SJSA1 (cell line): ENCODE measurements around the gene CYP2U1. TPM values are rescaled to one million over a fixed set of nuclear protein-coding genes. Genes with fewer than 3 reads are reported as not detected.
"Not testable (repeated sequence)": the region's sequence is repeated elsewhere in the genome, so short reads cannot be mapped to it uniquely, and the experiment has no call there.

Source experiments
- DNase-seq, 2 experiments: peaks; one replicate each; pipeline ENCODE4 v3.0.0-alpha.2; 2015 to 2020; ENCODE audit warnings: low spot score in 2 of 2, low read depth in 1 of 2
- H3K27ac ChIP-seq: fragments of 250-450 bp; sonication (Bioruptor Pico); 2 replicates; pipeline ENCODE4 v1.5.1; 2020; ENCODE audit warnings: mild to moderate bottlenecking, moderate library complexity
- H3K27me3 ChIP-seq: fragments of 250-450 bp; sonication (Bioruptor Pico); replicated peaks from 2 replicates; pipeline ENCODE4 v1.5.1; 2020; ENCODE audit warnings: mild to moderate bottlenecking, moderate library complexity
- H3K36me3 ChIP-seq: fragments of 250-450 bp; sonication (Bioruptor Pico); 2 replicates; pipeline ENCODE4 v1.5.1; 2020; ENCODE audit warnings: mild to moderate bottlenecking
- H3K4me1 ChIP-seq: fragments of 250-450 bp; sonication (Bioruptor Pico); replicated peaks from 2 replicates; pipeline ENCODE4 v1.6.1; 2021; ENCODE audit warnings: mild to moderate bottlenecking
- H3K4me3 ChIP-seq: fragments of 250-450 bp; sonication (Bioruptor Pico); 2 replicates; pipeline ENCODE4 v1.5.1; 2020; ENCODE audit warnings: mild to moderate bottlenecking
- H3K9me3 ChIP-seq: fragments of 250-450 bp; sonication (Bioruptor Pico); replicated peaks from 2 replicates; pipeline ENCODE4 v1.5.1; 2020; ENCODE audit warnings: mild to moderate bottlenecking
- total RNA-seq: library from RNA; depleted of rRNA; stranded (reverse); fragments of >200 nt; shearing (Covaris generic); gene quantifications from 2 replicates; pipeline ENCODE4 v1.2.3, GENCODE V29; 2014

The CYP2U1 gene
- total RNA-seq, 1 experiment from 2014 or later: 10.4 TPM

DNA sequence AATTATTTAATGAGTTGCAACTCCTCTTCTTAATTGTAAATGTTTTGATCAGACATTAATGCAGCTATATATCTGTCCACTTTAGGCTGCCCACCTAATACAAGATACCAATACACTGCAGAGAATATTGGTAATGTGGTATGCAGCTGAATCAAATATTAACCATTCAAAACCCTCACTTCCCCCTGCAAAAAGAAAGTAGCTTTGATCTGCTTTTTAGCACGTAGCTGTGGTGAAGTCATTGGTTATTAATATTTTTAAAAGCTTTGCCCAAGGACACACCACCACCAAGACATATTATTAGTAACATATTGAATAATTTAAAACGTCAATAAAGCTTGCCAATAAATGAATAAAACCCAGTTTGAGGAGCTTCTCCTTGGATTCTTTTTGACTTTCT is 28.6 kb upstream of the CYP2U1 start:
- DNase-seq: no peak
- no peaks in the 10 kb centered on the region for H3K4me1 ChIP-seq
- H3K36me3 ChIP-seq: no peaks in the 10 kb centered on the region
- H3K27me3 ChIP-seq: no peaks in the 10 kb centered on the region
- H3K9me3 ChIP-seq: no peaks in the 10 kb centered on the region
- H3K27ac ChIP-seq: no peak overlapping the region
- H3K4me3 ChIP-seq: no peak overlapping the region

DNA sequence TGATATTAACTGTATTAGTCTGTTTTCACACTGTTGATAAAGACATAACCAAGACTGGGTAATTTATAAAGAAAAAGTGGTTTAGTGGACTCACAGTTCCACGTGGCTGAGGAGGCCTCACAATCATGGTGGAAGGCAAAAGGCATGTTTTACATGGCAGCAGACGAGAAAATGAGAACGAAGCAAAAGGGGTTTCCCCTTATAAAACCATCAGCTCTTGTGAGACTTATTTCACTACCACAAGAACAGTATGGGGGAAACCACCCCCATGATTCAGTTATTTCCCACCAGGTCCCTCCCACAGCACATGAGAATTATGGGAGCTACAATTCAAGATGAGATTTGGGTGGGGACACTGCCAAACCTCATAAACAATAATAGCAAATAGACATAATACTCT is 26.3 kb upstream of the CYP2U1 start:
- H3K36me3 ChIP-seq, H3K4me1 ChIP-seq, H3K9me3 ChIP-seq, H3K27me3 ChIP-seq, DNase-seq, H3K27ac ChIP-seq, H3K4me3 ChIP-seq: not testable (repeated sequence)

DNA sequence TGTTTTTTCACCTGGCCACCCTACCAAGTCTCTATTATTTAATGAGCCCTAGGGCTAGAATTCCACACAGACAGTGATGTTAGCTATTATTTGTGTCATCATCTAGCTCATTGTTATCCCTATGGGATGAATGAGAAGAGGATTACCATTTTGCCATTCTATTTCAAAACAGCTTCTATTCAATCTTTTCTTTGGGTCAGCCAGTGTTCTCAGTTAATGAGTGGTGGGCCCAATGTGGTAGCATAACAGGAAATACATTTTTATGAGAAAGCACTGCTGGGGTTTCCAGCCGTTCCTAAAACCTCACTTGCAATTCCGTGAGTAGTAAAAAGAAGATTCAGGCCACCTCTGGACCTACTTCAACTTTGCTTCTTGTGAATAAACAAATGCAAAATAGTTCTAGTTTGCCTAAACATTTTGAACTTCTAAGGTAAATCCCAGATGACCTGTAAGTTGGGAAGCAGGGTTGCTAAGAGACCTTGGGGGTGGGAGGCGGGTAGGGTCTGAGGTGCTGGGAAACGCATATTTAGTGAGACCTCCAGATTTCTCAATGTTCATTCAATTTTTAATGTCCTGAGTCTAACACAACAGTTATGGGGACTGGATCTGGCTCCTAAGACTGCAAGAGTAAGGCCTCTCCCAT is 24.8 kb upstream of the CYP2U1 start:
- H3K9me3 ChIP-seq: no peaks in the 10 kb centered on the region
- no peaks in the 10 kb centered on the region for H3K27me3 ChIP-seq
- no peak overlapping the region for H3K4me3 ChIP-seq
- H3K4me1 ChIP-seq: no peaks in the 10 kb centered on the region
- no peak overlapping the region for H3K27ac ChIP-seq
- DNase-seq: no peak
- no peaks in the 10 kb centered on the region for H3K36me3 ChIP-seq

DNA sequence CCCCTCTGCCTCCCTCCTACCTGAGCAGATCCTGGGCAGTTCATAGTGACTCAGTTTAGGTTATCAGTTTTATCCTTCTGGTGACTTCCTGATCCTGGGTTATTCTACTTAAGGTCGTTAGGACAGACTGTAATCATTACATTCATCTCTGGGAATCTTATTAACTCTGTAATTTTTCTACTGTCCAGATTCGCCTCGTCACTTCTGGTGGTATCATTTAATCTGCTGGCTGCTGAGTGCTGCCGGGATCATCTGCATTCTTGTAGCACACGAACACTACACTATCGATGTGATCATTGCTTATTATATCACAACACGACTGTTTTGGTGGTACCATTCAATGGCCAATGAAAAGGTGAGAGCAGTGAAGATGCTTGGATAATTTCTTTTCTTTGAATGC is 23.0 kb upstream of the CYP2U1 start:
- no peaks in the 10 kb centered on the region for H3K36me3 ChIP-seq
- H3K4me3 ChIP-seq: no peak overlapping the region
- DNase-seq: no peak
- no peaks in the 10 kb centered on the region for H3K4me1 ChIP-seq
- H3K27ac ChIP-seq: no peak overlapping the region
- H3K27me3 ChIP-seq: no peaks in the 10 kb centered on the region
- no peaks in the 10 kb centered on the region for H3K9me3 ChIP-seq

DNA sequence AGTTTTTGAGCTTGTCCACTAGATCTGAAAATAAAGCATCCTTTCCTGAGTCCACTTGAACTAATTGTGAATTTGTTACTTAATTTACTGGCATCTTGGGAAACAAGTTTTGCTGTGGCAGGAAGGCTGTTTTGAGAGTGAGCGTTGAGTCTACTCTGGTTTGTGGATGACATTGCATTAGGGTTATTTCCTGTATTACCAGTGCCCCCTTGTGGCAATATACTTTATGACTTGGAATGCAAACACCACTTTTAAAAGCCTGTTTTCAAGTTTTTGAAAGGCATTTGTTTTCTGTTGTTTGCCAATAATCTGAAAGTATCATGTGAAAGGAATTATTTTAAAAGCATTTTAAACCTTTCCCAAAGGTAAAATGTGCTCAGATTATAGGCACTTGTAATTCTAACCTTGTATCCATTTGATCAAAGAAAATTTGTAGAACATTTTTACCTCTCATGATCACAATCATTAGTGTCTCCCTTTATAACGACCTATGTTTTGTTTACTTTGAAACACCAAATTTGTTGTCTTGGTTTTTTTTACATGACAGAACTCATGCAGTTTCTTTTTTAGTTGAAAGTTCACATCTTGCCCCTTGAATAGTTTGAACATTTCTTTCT is 18.0 kb upstream of the CYP2U1 start:
- Histone ChIP-seq H3K36me3 (no peaks in the 10 kb centered on the region), H3K27ac (no peak overlapping the region), H3K4me3 (no peak overlapping the region), H3K27me3 (no peaks in the 10 kb centered on the region), H3K4me1 (no peaks in the 10 kb centered on the region), H3K9me3 (no peaks in the 10 kb centered on the region)
- peak in 1 of 2 experiments; percentile 53 for DNase-seq

DNA sequence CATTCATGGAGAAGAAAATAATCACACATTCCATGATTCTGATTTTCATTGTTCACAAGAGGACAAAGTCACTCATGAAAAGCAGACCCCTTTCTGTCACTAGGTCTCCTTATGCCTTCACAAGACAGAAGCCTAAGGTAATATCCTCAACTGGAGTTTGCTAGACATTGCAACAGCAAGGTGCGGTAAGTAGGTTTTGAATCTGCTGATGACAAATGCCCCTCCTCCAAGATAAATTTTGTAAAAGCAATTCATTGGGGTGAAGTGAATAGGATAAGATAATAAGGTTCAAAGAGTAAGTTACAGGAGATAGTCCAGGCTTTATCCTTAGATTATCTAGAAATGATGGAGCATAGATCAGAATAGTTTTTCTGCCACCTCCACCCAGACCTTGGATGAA is 16.1 kb upstream of the CYP2U1 start:
- Histone ChIP-seq H3K27ac (no peak overlapping the region), H3K36me3 (no peaks in the 10 kb centered on the region), H3K4me1 (no peaks in the 10 kb centered on the region), H3K27me3 (no peaks in the 10 kb centered on the region), H3K4me3 (no peak overlapping the region), H3K9me3 (no peaks in the 10 kb centered on the region)
- no peak for DNase-seq

DNA sequence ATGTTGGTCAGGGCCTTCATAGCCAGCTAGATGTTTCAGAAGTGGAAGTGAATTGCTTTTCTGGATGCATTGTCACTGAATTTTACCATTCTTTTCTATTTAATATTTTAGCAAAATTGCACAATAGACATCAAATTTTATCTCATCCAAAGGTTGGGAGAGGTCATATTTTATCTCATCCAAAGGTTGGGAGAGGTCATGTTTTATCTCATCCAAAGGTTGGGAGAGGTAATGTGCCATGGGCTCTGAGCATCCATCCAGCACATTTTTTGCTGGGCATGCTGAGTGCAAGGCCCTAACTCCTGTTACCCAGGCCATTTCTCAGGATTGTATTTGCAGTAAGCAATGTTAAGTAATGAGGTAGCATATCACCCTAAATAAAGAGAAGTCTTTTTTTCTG is 14.7 kb upstream of the CYP2U1 start:
- Histone ChIP-seq H3K36me3 (no peaks in the 10 kb centered on the region), H3K4me3 (no peak overlapping the region), H3K27me3 (no peaks in the 10 kb centered on the region), H3K27ac (no peak overlapping the region), H3K4me1 (peaks cover 2% of the 10 kb centered on the region), H3K9me3 (no peaks in the 10 kb centered on the region)
- no peak for DNase-seq

DNA sequence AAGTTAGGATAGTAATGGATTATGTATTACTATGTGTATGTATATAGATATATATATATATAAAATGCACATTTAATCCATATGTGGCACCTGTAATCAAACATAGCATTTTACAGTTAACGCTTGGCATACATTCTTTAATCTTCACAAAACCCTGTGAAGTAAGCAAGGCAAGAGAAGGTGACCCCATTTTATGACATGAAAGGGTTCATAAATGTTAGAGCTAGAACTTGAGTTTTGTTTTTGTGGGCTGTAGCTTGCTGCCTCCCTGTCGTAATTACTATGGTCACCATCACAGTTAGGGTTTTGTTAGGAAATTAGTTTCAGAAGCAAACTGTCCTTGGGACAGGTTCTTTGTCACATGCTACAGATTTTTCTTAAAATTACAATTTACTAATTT is 13.8 kb upstream of the CYP2U1 start:
- no peaks in the 10 kb centered on the region for H3K36me3 ChIP-seq
- no peaks in the 10 kb centered on the region for H3K9me3 ChIP-seq
- H3K4me3 ChIP-seq: no peak overlapping the region
- H3K27me3 ChIP-seq: no peaks in the 10 kb centered on the region
- DNase-seq: no peak
- no peak overlapping the region for H3K27ac ChIP-seq
- H3K4me1 ChIP-seq: peaks cover 11% of the 10 kb centered on the region

DNA sequence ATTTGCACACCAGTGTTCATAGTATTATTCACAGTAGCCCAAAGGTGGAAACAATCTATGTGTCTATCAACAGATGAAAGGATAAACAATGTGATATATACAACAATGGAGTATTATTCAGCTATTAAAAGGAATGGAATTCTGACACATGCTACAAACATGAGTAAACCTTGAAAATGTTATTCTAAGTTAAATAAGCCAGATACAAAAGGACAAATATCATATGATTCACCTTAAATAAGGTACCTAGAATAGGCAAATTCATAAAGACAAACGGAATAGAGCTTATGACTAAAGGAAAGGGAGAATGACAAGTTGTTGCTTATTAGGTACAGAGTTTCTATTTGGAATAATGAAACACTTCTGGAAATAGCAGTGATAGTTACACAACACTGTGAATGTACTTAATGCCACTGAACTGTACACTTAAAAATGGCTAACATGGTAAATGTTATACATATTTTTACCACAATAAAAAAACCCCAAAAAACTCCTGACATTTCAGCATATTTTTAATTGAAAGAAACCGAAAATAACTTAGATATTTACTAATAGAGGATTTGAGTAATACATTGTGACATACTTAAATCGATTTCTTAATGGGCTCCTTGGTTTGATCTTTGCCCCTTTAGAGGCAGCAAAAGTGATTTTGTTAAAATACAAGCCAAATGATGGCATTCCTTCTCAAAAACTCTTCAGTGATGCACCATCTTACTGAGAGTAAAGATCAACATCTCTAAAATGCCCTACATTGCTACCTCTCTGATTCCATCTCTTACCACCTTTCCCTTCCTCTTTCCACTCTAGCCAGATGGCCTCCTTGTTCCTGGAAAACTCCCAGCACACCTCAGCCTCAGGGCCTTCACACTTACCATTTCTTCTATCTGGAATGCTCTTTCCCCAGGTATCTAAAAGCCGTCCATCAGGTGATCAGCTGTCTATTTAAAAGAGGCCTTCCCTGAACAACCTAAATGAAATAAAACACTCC is 8.6 kb upstream of the CYP2U1 start:
- no peaks in the 10 kb centered on the region for H3K27me3 ChIP-seq
- H3K36me3 ChIP-seq: no peaks in the 10 kb centered on the region
- H3K27ac ChIP-seq: no peak overlapping the region
- no peaks in the 10 kb centered on the region for H3K9me3 ChIP-seq
- no peak for DNase-seq
- H3K4me1 ChIP-seq: peaks cover 14% of the 10 kb centered on the region
- H3K4me3 ChIP-seq: no peak overlapping the region

DNA sequence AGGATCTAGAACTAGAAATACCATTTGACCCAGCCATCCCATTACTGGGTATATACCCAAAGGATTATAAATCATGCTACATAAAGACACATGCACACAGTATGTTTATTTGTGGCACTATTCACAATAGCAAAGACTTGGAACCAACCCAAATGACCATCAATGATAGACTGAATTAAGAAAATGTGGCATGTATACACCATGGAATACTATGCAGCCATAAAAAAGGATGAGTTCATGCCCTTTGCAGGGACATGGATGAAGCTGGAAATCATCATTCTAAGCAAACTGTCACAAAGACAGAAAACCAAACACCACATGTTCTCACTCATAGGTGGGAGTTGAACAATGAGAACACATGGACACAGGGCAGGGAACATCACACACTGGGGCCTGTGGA is 5.6 kb upstream of the CYP2U1 start:
- H3K36me3 ChIP-seq, H3K27ac ChIP-seq, DNase-seq, H3K4me3 ChIP-seq, H3K9me3 ChIP-seq, H3K27me3 ChIP-seq: not testable (repeated sequence)
- peaks cover 17% of the 10 kb centered on the region for H3K4me1 ChIP-seq

DNA sequence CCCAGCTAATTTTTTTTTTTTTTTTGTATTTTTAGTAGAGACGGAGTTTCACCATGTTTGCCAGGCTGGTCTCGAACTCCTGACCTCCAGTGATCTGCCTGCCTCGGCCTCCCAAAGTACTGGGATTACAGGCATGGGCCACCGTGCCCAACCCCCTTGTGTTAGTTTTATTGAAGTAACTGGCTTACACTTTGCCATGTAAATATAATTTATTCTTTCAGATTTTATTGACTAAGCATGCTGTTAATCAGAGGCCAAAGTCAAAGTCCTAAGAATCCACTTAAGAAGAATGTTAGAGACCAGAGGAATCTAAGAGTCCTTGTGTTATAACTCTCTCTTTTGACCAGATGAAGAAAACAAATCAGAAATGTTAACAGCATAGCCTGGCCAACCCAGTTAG is 4.5 kb upstream of the CYP2U1 start:
- not testable (repeated sequence) for DNase-seq

DNA sequence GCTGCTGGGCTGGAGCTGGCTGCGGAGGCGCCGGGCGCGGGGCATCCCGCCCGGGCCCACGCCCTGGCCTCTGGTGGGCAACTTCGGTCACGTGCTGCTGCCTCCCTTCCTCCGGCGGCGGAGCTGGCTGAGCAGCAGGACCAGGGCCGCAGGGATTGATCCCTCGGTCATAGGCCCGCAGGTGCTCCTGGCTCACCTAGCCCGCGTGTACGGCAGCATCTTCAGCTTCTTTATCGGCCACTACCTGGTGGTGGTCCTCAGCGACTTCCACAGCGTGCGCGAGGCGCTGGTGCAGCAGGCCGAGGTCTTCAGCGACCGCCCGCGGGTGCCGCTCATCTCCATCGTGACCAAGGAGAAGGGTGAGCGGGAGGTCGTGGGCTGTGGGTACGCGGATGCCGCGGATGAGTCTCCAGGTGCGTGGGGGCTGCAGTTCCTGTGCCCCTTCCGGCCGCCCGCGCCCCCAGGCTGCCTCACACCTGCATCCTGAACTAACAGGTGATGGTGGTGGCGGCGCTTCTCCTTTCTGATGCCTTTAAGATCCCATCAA is 499 bp downstream of the CYP2U1 start:
- DNase-seq: no peak
- H3K9me3 ChIP-seq: 0 out of 2 replicates have a peak, but pooled peaks cover 3% of the 10 kb centered on the region
- peak overlapping the region; percentile 20; the same call in 1 of the 2 replicates for H3K27ac ChIP-seq
- H3K36me3 ChIP-seq: no peaks in the 10 kb centered on the region
- H3K4me3 ChIP-seq: peak overlapping the region; percentile 69
- H3K27me3 ChIP-seq: no peaks in the 10 kb centered on the region
- H3K4me1 ChIP-seq: peaks cover 14% of the 10 kb centered on the region

More for the DNA sequence above, 4.5 kb upstream of the CYP2U1 start:
- not testable (repeated sequence) for H3K4me3 ChIP-seq, H3K27me3 ChIP-seq, H3K36me3 ChIP-seq, H3K9me3 ChIP-seq, H3K27ac ChIP-seq
- peaks cover 19% of the 10 kb centered on the region for H3K4me1 ChIP-seq

DNA sequence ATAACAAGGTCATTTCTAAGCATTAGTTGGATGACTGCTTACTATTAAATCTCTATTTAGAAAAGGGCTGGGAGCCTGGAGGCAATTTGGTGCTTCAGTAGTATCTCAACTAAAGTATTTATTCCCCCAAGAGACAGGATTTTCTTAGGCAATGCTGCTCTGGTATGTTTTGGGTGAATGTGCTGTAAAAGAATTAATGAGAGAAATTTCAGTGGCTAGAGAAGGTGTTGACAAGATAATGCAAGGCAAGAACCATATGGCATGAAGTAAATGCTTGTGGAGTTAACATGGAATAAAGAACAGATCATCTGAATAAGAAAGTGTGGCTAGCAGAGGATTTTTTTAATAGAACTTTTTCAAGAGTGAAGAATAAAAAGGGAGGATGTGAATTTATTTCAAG is 3.9 kb downstream of the CYP2U1 start:
- H3K27me3 ChIP-seq: no peaks in the 10 kb centered on the region
- no peak for DNase-seq
- no peak overlapping the region for H3K27ac ChIP-seq
- peaks cover 23% of the 10 kb centered on the region for H3K4me1 ChIP-seq
- H3K36me3 ChIP-seq: no peaks in the 10 kb centered on the region
- H3K9me3 ChIP-seq: 0 out of 2 replicates have a peak, but pooled peaks cover 3% of the 10 kb centered on the region
- H3K4me3 ChIP-seq: no peak overlapping the region

DNA sequence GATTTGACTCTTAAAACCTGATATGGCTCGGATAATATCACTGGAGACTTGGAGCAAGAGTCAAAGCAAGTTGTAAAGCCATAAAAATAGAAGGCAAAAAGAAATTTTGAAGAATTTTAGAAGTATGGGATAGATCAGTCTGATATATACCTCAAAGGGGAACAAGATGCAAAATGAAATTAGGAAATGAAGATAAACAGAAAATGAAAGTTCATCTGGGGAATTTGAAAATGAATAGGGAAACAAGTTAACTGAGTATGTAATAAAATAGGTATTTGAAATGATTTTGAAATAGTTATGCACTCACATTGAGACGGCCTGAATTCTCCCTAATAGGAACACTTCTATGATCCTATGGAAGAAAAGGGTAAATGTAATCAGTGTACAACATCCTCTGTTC is 5.7 kb downstream of the CYP2U1 start:
- no peaks in the 10 kb centered on the region for H3K27me3 ChIP-seq
- no peak overlapping the region for H3K4me3 ChIP-seq
- no peak for DNase-seq
- no peak overlapping the region for H3K27ac ChIP-seq
- H3K9me3 ChIP-seq: no peaks in the 10 kb centered on the region
- H3K4me1 ChIP-seq: peaks cover 11% of the 10 kb centered on the region
- no peaks in the 10 kb centered on the region for H3K36me3 ChIP-seq
